Neural cell (in vitro differentiated cells): Measurements from ENCODE around the gene POLK. TPM values are rescaled to one million over a fixed set of nuclear protein-coding genes. Genes with fewer than 3 reads are reported as not detected.

ENCODE experiments used
- H2AFZ ChIP-seq: fragments of 200-600, 300-800 bp; sonication (generic), shearing (Covaris generic); 2 replicates; pipeline ENCODE4 v1.6.0; 2014; ENCODE audit warnings: low read depth, mild to moderate bottlenecking, antibody characterized with exemption, low read length, moderate library complexity
- H3F3A ChIP-seq: fragments of 200-600 bp; shearing (Covaris generic); 2 replicates; pipeline ENCODE4 v1.6.1; 2016; ENCODE audit warnings: mild to moderate bottlenecking, moderate library complexity, mixed read lengths, antibody characterized with exemption, low read length; ENCODE audit not compliant: insufficient read depth, poor library complexity, severe bottlenecking
- H3K27ac ChIP-seq: fragments of 200-600, 300-800 bp; sonication (generic), shearing (Covaris generic); 2 replicates; pipeline ENCODE4 v1.5.1; 2014; ENCODE audit warnings: mild to moderate bottlenecking, low read length, moderate library complexity
- H3K27me3 ChIP-seq: fragments of 300-800, 200-600 bp; sonication (generic), shearing (Covaris generic); 2 replicates; pipeline ENCODE4 v1.6.0; 2014; ENCODE audit warnings: mild to moderate bottlenecking, low read depth, low read length, moderate library complexity; ENCODE audit not compliant: insufficient read depth
- H3K36me3 ChIP-seq: fragments of 300-800, 200-600 bp; sonication (generic), shearing (Covaris generic); 2 replicates; pipeline ENCODE4 v1.5.1; 2014; ENCODE audit warnings: mild to moderate bottlenecking, antibody characterized with exemption, low read length, moderate library complexity; ENCODE audit not compliant: insufficient read depth
- H3K4me2 ChIP-seq: fragments of 300-800, 200-600 bp; sonication (generic), shearing (Covaris generic); 2 replicates; pipeline ENCODE4 v1.6.0; 2014; ENCODE audit warnings: mild to moderate bottlenecking, low read length
- H3K4me3 ChIP-seq: fragments of 300-800, 200-600 bp; sonication (generic), shearing (Covaris generic); 2 replicates; pipeline ENCODE4 v1.5.1; 2014; ENCODE audit warnings: mild to moderate bottlenecking, low read length, moderate library complexity
- H3K79me2 ChIP-seq: fragments of 200-600 bp; shearing (Covaris generic); replicated peaks from 2 replicates; pipeline ENCODE4 v1.6.0; 2014; ENCODE audit warnings: mild to moderate bottlenecking, low read length, moderate library complexity; ENCODE audit not compliant: insufficient read depth
- H3K9ac ChIP-seq: fragments of 300-800, 200-600 bp; sonication (generic), shearing (Covaris generic); 2 replicates; pipeline ENCODE4 v1.6.1; 2016; ENCODE audit warnings: mild to moderate bottlenecking, low read length, mixed read lengths
- H3K9me2 ChIP-seq: fragments of 200-600 bp; shearing (Covaris generic); 2 replicates; pipeline ENCODE4 v1.6.1; 2016; ENCODE audit warnings: mild to moderate bottlenecking, low read length, mixed read lengths; ENCODE audit not compliant: insufficient read depth
- H3K9me3 ChIP-seq: fragments of 200-600, 300-800 bp; sonication (generic), shearing (Covaris generic); 2 replicates; pipeline ENCODE4 v1.6.1; 2016; ENCODE audit warnings: mild to moderate bottlenecking, mixed run types, low read length, moderate library complexity, mixed read lengths
- H4K20me1 ChIP-seq: fragments of 200-600 bp; shearing (Covaris generic); 2 replicates; pipeline ENCODE4 v1.6.1; 2016; ENCODE audit warnings: mild to moderate bottlenecking, mixed run types; ENCODE audit not compliant: insufficient read depth
- CTCF ChIP-seq: fragments of 450-650 bp; IDR thresholded peaks from 2 replicates; pipeline ENCODE4 v1.5.1; 2014; ENCODE audit warnings: antibody characterized with exemption, mild to moderate bottlenecking, moderate library complexity; ENCODE audit not compliant: poor library complexity, severe bottlenecking
- EP300 ChIP-seq: fragments of 450-650 bp; conservative IDR thresholded peaks from 2 replicates; pipeline ENCODE4 v1.6.1; 2014; ENCODE audit warnings: antibody characterized with exemption, mild to moderate bottlenecking, moderate library complexity; ENCODE audit not compliant: poor library complexity, severe bottlenecking
- EZH2 ChIP-seq: fragments of 200-600, 300-800 bp; shearing (Covaris generic), sonication (generic); IDR thresholded peaks from 2 replicates; pipeline ENCODE4 v1.6.1; 2014; ENCODE audit warnings: antibody characterized with exemption, low read length, borderline replicate concordance, mild to moderate bottlenecking; ENCODE audit not compliant: insufficient read depth, poor library complexity, severe bottlenecking
- POLR2AphosphoS5 ChIP-seq: IDR thresholded peaks from 2 replicates; pipeline ENCODE4 v1.6.1; 2012
- REST ChIP-seq: IDR thresholded peaks from 2 replicates; pipeline ENCODE4 v1.6.1; 2012; ENCODE audit warnings: borderline replicate concordance
- SMC3 ChIP-seq: fragments of 450-650 bp; conservative IDR thresholded peaks from 2 replicates; pipeline ENCODE4 v1.6.1; 2014; ENCODE audit warnings: antibody characterized with exemption, mild to moderate bottlenecking, moderate library complexity; ENCODE audit not compliant: poor library complexity
- TAF1 ChIP-seq: IDR thresholded peaks from 2 replicates; pipeline ENCODE4 v1.6.1; 2012; ENCODE audit warnings: low read depth
- polyA plus RNA-seq: library from polyadenylated mRNA; depleted of rRNA; stranded (reverse); fragments of >200 nt; gene quantifications from 2 replicates; pipeline ENCODE4 v1.2.3, GENCODE V29; 2014

POLK gene
- polyA plus RNA-seq, 1 donor from 2014 or later, result 36.4 TPM

DNA sequence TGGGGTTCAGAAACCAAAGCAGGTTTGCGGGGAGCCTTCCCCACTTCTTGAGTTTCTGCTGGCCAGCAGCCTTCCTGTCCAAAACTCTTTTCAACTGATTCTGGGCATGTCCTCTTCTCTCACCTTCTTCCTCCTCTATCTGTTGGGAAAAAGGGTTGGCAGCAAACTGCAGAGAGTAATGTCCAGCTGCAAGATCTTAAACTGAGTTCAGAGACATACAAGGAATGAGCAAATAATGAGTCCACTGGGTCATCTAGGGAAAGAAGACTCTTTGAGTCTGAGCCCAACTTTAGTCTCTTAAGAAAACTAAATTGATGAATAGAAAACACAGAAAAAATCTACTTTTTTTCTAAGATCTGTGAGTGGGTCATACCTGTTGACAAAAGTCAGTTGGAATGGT lies 116.1 kb downstream of the POLK start:
- Histone ChIP-seq H3K4me2 (no peak overlapping the region), H4K20me1 (no peaks in the 10 kb centered on the region), H2AFZ (no peak overlapping the region), H3K79me2 (no peaks in the 10 kb centered on the region), H3K9me3 (no peaks in the 10 kb centered on the region), H3K27me3 (no peaks in the 10 kb centered on the region), H3K4me3 (no peak overlapping the region), H3F3A (no peaks in the 10 kb centered on the region), H3K27ac (no peak overlapping the region), H3K36me3 (no peaks in the 10 kb centered on the region), H3K9me2 (no peaks in the 10 kb centered on the region), H3K9ac (no peak overlapping the region)
- TF ChIP-seq EP300 (no peak), REST (no peak), CTCF (no peak), EZH2 (no peak), SMC3 (no peak), TAF1 (no peak)

- Histone ChIP-seq H3K79me2 (no peaks in the 10 kb centered on the region), H3K9me3 (no peaks in the 10 kb centered on the region), H2AFZ (no peak overlapping the region), H4K20me1 (no peaks in the 10 kb centered on the region), H3K4me3 (no peak overlapping the region), H3K9me2 (no peaks in the 10 kb centered on the region), H3K27ac (no peak overlapping the region), H3K27me3 (no peaks in the 10 kb centered on the region), H3F3A (no peaks in the 10 kb centered on the region), H3K4me2 (no peak overlapping the region), H3K36me3 (no peaks in the 10 kb centered on the region), H3K9ac (no peak overlapping the region)
- TF ChIP-seq CTCF (no peak), TAF1 (no peak), SMC3 (no peak), POLR2AphosphoS5 (no peak), EZH2 (no peak)
Observed at GRCh38 chr5:75630875-75631274, 119.2 kb downstream of the POLK start.
